ENCODE results near the gene CIB2.

The CIB2 gene

GRCh38 chr15:78064544-78064943 is 66.7 kb downstream of the CIB2 start:
- DNase-seq = no peak

- DNase-seq = no peak
These were observed 67.3 kb downstream of the CIB2 start for GRCh38 chr15:78063970-78064385.

- no peak for DNase-seq
These were observed 68.0 kb downstream of the CIB2 start for GRCh38 chr15:78063217-78063616.

GRCh38 chr15:78061963-78062427 is 69.2 kb downstream of the CIB2 start:
- no peak for DNase-seq

- DNase-seq = no peak
These were observed 71.0 kb downstream of the CIB2 start for GRCh38 chr15:78060232-78060631.

- no peak for DNase-seq
These were observed 72.0 kb downstream of the CIB2 start for GRCh38 chr15:78059110-78059839.

GRCh38 chr15:78058401-78058935 is 72.8 kb downstream of the CIB2 start:
- no peak for DNase-seq

- DNase-seq = no peak
These were observed 73.4 kb downstream of the CIB2 start for GRCh38 chr15:78057803-78058202.

GRCh38 chr15:78056714-78057269 is 74.5 kb downstream of the CIB2 start:
- no peak for DNase-seq

- no peak for DNase-seq
These were observed 75.1 kb downstream of the CIB2 start for GRCh38 chr15:78055919-78056713.

- DNase-seq = no peak
These were observed 76.3 kb downstream of the CIB2 start for GRCh38 chr15:78054966-78055365.
